ENCODE measurements around the gene ADAMTS2.

Gene ADAMTS2

GRCh38 chr5:179131886-179132585 lies 213.2 kb downstream of the ADAMTS2 start:
- no peak for DNase-seq

- DNase-seq = no peak
Observed at GRCh38 chr5:179131321-179131835, 213.9 kb downstream of the ADAMTS2 start.

DNA sequence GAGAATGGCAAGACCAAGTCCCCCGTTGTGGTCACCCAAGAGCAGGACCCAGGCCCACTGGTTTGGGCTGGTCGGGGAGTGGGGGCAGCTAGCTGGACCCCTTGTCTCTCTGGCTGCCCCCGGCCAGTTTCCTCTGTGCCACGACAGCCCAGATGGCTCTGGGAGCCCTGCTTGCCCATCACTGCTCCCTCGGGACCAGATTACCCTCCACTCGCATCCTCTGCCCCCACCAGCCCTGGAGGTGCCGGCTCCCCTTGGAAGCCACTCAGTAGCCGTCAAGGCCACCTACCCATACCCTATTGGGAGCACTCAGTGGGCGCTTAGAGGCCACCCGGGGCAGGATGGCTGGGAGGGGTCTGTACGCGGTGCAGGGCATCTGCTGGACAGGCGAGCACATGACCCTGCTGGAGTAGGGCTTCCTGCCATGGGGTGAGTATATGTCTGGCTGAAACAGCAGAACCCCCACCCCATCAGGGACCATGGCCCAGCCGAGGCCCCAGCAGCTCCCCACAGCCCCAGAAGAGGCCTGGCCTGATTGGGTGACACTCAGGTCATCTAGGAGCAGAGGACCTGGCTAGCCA lies 215.1 kb downstream of the ADAMTS2 start:
- no peak for DNase-seq

- DNase-seq = no peak
Observed at GRCh38 chr5:179129607-179130071, 215.6 kb downstream of the ADAMTS2 start.

DNA sequence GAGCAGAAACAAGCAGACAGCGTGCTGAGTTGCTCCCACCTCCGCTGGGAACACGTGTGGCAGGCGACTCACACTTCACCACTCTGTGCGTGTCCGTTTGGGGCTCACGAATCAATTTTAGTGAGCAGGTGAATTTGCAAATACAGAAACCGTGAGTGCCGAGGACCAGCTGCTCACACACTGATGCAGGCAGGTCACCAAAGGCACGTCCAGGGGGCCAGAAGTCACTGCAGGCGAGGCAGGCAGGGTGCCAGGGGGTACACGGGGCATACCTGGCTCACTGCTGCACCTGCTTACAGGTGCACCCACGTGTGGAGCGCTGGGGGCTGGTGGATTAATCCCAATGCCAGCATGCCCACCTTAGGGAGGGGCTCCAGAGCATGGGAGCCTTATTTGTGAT lies 216.3 kb downstream of the ADAMTS2 start:
- no peak for DNase-seq

DNA sequence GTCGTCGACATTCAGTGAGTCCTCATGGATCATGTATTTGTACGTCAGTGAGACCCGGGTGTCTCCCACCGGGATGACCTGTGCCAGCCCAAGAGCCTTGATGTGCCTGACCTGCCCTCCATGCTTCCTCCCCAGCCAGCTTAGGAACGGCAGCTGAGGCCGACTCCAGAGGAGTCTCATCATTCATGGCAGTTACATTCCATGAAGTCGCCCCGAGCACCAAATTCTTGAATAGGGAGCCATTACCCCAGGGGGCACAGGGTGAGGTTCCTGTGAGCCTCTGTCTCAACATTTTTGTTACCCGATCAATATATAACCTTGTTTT lies 217.3 kb downstream of the ADAMTS2 start:
- DNase-seq = no peak

GRCh38 chr5:179127136-179128040 lies 217.9 kb downstream of the ADAMTS2 start:
- DNase-seq = no peak

DNA sequence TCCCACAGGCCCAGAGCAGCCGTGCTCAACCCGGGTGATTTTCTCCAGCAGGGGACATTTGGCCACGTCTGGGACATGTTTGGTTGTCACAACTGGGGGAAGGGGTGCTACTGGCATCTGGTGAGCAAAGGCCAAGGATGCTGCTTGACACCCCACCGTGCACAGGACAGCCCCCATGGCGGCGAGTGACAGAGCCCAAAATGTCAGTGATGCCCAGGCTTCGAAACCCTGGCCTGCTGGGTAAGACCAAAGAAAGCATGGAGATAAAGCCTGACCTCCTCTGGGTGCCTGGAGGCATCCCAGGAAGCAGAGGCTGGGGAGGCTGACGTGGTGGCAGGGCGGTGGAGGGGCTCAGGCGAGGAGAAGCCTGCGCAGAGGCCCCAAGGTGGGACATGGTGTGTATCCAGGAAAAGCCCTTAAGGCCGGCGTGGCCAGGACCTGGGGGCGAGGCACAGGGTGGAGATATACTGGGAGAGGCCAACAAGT lies 218.7 kb downstream of the ADAMTS2 start:
- DNase-seq = no peak

- DNase-seq = no peak
Observed at GRCh38 chr5:179125789-179126505, 219.3 kb downstream of the ADAMTS2 start.

DNA sequence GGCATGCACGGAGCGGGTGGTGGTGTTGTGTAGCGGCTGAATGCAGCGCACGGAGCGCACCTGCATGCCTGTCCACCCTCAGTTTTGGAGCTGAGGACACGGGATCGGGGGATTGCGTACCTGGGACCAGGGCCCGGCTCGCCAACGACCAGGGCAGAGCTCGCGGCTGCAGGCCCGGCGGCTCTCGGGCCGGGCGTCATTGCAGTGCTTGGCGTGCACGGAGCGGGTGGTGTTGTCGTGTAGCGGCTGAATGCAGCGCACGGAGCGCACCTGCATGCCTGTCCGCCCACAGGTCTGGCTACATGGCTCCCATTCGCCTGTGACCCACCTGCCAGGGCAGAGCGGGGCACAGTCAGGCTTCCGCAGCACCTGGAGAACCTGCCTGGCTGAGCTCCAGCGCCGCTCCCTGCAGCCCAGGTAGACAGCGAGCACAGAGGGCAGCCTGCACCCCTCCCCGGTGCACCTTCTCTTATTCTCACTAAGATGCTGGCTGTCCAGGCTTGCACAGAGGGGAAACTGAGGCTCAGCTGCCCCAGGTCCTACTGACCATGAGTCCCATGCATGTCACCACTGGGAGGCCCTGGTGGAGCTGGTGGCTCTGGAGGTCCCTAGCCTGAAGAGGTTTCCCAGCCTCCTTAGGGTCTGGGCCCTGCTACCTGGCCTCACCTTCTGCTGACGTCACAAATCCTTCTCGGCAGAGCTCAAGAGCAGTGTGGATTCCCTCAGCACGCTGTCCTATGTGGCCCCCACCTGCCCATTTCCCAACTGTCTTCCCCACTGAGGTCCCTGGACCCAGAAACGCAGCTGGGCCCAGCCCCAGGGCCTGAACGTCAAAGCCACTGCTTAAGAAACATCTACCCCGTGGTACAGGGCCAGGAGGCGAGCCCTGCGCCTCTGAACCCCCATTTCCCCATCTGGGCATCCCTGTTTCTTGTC lies 220.1 kb downstream of the ADAMTS2 start:
- DNase-seq = no peak

- no peak for DNase-seq
Observed at GRCh38 chr5:179124273-179124852, 220.9 kb downstream of the ADAMTS2 start.

DNA sequence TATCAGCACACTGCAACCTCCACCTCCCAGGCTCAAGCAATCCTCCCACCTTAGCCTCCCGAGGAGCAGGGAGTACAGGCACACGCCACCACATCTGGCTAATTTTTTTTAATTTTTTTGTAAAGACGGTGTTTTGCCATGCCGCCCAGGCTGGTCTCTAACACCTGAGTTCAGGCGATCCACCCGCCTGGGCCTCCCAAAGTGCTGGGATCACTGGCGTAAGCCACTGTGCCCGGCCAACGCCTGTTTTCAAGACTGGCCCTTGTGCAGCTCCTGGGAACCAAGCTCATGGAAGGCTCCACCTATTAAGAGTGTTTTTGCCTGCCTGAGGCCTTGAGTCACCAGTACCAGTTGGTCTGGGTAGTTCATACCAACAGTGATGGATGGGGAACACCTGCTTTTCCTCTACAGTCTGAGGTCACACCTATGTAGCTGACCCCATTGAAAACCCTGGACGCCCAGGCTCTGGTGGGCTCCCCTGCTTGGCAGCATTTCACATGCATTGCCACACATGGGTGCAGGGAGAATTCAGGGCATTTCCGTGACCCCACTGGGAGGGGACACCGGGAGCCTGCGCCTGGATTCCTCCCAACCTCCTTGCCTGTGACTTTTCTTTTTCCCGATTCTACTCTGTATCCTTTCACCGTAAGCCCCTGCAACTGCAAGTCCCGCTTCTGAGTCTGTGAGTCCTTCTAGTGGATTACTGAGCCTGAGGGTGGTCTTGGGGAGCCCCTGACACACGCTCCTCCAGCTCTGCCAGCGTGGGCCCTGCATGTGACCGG lies 221.6 kb downstream of the ADAMTS2 start:
- no peak for DNase-seq

DNA sequence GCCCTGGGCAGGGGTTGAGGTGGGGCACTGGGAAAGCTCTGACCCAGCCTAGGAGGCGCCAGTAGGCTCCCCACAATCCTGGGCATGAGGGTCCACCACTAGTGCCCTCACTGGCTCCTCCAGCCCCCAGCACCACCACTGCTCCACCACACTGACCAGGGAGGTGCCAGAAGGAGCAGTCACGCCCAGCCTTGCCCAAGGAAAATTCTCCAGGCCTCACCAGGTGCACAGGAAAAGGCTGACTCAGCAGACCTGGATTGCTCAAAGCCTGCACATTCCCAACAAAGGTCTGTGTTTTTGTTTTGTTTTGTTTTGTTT lies 222.2 kb downstream of the ADAMTS2 start:
- no peak for DNase-seq

GRCh38 chr5:179122411-179123108 lies 222.7 kb downstream of the ADAMTS2 start:
- no peak for DNase-seq

GRCh38 chr5:179121667-179122111 lies 223.6 kb downstream of the ADAMTS2 start:
- DNase-seq = no peak

- DNase-seq = no peak
Observed at GRCh38 chr5:179120951-179121666, 224.2 kb downstream of the ADAMTS2 start.

DNA sequence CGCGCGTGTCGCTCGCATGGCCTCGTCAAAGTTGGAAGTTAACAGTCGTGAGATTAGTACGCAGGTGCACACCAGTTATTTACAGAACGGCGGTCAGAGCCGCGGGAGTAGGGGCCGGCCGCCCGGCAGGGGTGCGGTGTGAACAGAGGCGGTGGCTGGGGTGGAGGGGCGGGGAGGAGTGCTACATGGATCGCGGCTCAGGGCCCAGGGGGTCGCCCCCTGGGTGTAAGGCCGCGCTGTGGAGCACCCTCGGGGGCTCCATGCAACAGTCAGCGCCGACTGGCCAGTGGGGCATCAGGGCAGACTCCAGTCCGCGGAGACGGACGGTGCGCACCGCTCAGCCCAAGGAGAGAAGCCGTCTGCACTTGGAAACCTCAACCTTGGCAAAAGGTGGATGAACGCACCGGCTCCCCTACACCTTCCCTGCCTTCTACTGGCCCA lies 224.8 kb downstream of the ADAMTS2 start:
- no peak for DNase-seq

DNA sequence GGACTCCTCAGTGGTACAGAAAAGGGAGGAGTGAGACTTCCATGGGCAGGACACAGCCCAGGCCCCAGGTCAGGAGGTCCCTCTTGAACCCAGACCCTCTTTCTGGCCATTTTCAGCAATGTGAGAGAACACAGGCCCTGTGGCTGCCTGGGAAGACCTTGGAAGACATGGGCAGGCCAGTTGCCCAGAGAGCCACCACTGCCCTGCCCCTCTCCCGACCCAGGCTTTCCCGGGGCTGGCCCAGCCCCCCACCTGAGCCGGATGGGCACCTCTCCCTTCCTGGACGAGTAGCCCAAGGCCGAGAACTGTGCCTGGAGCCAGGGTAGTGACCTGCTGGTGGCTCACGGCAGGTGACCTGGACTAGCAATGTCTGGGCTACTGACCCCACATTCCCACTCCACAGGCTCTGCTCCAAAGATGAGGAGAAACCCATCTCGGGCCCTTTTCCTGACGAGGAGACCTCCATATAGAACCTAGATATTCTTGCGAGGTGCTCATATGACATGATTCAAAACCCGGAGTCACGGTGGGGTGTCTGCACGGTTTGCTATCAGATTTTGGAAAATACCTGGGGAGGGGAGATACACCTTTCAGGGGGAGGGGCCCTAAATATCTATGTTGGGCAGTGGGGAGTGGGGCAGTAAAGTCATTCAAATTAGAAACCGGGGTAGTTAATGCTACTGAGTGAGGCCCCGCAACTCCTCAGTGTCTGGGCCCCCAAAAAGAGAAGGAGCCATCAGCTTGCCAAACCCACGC lies 225.7 kb downstream of the ADAMTS2 start:
- no peak for DNase-seq

Measured in activated CD4-positive, alpha-beta T cell treated with anti-CD3 and anti-CD28 coated beads, Interleukin-2, amount 50 U/mL, for 48 hours (primary cell).